ENCODE results near the gene NME7.
"Not testable (repeated sequence)": the region's sequence is repeated elsewhere in the genome, so short reads cannot be mapped to it uniquely, and the experiment has no call there.

The NME7 gene

DNA sequence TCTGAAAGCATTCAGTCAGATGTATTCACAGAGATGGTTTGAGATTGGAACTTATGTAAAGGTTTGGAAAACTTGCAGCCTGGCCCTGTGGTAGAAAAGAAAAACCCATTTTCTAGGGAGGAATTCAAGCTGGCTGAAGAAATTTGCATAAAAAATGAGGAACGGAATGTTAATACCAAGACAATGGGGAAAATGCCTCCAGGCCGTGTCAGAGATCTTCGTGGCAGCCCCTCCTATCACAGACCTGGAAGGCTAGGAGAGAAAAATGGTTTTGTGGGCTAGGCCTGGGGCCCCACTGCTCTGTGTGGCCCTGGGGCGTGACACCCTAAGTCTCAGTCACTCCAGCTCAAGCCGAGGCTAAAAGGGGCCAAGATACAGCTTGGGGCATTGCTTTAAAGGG is 26.7 kb downstream of the NME7 start:
- no peak for DNase-seq (ENCODE audit: low spot score)

DNA sequence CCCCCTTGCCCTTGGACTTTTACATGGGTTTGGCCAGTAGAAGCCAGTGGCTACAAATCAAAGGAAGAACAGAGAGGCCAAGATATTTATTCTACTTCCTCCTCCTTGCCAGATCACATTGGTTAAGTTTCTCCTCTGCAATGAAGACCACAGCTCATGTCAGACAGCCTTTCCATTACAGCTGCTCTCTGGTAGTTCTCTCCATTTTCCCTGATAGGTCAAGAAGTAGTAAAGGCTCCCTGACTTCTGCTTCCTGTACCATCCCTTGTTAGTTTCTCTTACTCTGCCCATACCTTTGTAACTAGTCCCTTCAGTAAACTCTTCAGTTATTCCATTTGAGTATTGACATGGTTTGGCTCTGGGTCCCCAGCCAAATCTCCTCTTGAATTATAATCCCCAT is 27.8 kb downstream of the NME7 start:
- no peak for DNase-seq (ENCODE audit: low spot score)

DNA sequence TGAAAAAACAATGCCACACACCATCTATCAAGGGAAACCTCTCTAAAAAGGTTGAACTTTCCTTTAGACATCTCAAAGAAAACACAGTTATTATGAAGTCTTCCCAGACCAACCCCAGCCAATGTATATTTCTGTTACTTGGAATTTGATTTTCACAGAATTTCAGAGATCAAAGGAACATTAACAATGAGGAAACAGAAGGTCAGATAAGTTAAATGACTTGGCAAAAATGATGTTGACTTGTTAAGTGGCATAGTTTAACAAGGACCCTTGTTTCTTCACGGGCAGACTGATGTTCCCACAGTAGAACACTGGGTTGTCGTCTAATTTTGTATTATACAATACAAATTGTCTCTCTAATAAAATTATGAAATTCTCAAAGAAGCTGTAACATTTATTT is 29.0 kb downstream of the NME7 start:
- DNase-seq (ENCODE audit: low spot score): no peak

DNA sequence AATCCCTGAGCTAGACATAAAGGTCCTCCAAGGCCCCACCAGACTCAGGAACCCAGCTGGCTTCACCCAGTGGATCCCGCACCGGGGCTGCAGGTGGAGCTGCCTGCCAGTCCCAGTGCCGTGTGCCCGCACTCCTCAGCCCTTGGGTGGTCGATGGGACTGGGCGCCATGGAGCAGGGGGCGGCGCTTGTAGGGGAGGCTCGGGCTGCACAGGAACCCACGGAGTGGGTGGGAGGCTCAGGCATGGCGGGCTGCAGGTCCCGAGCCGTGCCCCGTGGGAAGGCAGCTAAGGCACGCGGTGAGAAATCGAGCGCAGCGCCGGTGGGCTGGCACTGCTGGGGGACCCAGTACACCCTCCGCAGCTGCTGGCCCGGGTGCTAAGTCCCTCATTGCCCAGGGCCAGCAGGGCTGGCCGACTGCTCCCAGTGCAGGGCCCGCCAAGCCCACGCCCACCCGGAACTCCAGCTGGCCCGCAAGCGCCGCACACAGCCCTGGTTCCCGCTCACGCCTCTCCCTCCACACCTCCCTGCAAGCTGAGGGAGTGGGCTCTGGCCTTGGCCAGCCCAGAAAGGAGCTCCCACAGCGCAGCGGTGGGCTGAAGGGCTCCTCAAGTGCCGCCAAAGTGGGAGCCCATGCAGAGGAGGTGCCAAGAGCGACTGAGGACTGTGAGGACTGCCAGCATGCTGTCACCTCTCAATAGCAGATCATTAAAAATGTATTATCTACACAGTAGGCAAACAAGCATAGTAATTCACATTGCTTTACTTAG is 30.5 kb downstream of the NME7 start:
- not testable (repeated sequence) for DNase-seq (ENCODE audit: low spot score)

DNA sequence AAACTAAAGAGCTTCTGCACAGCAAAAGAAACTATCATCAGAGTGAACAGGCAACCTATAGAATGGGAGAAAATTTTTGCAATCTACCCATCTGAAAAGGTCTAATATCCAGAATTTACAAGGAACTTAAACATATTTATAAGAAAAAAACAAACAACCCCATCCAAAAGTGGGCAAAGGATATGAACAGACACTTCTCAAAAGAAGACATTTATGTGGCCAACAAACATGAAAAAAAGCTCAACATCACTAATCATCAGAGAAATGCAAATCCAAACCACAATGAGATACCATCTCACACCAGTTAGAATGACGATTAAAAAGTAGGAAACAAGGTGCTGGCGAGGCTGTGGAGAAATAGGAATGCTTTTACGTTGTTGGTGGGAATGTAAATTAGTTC is 32.9 kb downstream of the NME7 start:
- not testable (repeated sequence) for DNase-seq (ENCODE audit: low spot score)

DNA sequence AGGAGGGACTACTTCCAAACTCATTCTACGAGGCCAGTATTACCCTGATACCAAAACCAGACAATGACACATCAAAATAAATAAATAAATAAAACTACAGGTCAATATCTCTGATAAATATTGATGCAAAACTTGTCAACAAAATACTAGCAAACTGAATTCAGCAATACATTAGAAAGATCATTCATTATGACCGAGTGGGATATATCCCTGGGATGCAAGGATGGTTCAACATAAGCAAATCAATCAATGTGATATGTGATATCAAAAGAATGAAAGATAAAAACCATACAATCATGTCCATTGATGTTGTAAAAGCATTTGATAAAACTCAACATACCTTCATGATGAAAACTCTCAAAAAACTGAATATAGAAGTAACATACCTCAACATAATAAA is 36.7 kb downstream of the NME7 start:
- DNase-seq (ENCODE audit: low spot score): no peak

DNA sequence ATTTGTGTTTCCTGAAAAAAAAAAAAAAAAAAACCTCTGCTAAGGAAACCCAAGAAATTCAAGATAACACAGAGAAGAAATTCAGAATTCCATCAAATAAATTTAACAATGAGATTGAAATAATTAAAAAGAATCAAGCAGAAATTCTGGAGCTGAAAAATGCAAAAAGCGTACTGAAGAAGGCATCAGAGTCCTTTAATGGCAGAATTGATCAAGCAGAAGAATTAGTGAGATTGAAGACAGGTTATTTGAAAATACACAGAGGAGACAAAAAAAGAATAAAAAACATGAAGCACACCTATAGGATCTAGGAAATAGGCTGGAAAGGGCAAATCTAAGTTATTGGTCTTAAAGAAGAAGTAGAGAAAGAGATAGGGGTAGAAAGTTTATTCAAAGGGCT is 38.2 kb downstream of the NME7 start:
- DNase-seq (ENCODE audit: low spot score): no peak

DNA sequence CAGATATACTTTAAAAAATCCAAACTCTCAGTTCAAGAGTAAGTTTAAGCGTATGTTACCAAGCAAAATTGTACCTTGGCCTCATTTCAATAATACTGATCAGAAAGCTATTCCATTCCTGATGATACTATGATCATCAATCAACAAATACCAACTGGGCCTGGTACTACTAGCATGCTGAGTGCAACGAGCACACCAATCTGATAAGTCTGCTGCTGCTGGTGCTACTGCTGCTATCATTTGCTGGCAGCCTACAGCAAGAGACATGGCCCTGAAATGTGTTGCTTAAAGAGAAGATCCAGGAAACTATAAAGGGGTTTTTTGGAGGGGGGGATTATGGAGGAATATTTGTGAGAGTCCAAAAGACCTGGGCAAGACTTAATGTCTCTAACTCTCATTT is 39.7 kb downstream of the NME7 start:
- DNase-seq (ENCODE audit: low spot score): no peak

DNA sequence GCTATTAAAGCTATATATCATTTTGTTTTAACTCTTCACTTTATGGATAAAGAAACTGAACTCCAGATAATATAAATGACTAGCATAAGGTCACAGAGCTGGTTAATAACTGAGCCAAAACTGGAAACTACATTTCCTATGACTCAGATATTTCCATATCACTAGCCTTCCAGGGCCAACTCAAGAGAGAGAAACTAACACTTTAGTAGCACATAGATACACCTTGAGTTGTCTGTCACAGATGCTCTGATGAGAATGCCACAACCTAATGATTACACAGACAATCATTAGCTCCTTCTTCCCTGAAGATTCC is 40.7 kb downstream of the NME7 start:
- no peak for DNase-seq (ENCODE audit: low spot score)

DNA sequence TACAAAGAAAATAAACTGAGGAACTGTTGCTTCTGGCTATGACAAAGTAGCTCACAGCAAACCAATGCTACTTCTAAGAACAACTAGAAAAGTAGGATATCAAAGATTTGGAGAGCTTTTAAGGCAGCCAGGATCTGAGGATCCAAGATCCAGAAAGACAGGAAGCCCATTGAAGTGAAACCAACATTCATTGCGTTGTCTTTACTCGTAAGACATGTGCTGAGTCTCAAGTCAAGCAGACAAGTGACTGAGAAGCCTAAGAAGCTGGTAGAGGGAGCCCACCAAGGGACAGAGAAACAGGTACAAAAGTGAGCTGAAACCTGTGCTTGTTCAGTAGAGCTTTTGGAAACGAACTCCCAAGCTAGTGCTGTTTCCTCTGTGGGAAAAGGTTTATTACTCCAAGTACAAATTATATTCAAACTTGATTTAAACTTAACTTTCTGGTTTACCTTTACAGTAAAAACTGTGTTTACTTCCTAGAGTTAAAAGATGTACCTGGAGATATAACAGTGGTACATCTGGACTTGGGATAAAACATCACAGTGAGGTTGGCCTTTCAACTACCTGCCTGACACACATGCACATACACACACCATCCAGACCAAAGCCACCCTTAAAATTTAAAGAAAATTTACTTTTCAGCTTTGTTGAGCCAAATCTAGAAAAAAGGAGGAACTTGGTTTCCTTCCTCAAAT is 41.2 kb downstream of the NME7 start:
- DNase-seq (ENCODE audit: low spot score): no peak

DNA sequence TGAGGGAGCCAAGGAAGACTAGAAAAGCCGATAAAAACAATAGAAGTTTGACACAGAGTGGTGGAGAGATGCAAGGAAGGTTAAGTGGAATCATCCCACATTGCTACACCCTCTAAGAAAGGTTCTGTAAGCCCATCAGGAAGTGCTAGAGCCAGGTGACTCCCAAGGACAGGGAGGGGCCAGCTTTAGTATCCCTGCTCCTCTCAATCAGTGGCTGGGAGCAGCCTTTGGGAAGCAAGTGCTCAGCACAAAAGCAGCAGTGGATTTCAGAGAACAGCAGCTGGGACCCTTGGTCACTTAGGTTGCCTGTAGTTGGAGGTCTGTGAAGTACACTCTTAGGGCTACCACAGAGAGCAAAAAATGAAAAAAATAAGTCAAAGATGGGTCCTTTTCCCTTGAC is 42.5 kb downstream of the NME7 start:
- DNase-seq (ENCODE audit: low spot score): no peak

DNA sequence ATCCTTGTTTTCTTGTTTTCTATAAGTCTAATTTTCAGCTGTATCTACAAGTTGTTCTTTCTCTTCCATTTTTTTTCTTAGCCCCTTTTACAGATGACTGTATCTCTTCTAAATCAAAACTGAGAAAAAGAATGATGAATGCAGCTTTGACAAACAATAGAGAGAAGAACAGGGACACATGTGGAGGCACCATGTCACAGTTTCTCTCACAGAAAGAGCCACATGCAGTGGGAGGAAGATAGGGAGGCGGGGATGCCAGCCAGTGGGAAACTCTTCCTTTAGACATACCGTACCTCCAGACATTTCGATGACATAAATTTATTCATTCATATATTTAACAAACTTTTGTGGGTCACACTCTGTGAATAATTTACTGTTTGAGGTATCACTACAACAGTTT is 45.5 kb downstream of the NME7 start:
- no peak for DNase-seq (ENCODE audit: low spot score)

DNA sequence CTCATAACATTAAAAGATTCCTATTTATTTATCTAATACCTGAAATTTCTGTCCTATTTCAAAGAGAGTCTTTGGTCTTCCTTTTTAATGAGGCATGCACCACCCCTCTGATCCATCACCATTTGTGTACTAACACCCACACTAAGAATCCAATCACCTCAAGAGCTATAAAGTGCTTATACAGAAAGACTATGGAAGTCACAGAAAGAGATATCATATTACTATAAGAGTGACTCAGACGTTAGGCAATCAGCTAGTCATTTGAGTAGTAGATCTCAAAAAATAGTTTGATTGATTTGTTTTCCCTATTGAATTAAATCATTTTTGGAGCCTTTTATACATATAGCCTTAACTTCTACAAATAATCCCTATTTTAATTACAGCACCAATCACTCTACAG is 46.1 kb downstream of the NME7 start:
- no peak for DNase-seq (ENCODE audit: low spot score)

DNA sequence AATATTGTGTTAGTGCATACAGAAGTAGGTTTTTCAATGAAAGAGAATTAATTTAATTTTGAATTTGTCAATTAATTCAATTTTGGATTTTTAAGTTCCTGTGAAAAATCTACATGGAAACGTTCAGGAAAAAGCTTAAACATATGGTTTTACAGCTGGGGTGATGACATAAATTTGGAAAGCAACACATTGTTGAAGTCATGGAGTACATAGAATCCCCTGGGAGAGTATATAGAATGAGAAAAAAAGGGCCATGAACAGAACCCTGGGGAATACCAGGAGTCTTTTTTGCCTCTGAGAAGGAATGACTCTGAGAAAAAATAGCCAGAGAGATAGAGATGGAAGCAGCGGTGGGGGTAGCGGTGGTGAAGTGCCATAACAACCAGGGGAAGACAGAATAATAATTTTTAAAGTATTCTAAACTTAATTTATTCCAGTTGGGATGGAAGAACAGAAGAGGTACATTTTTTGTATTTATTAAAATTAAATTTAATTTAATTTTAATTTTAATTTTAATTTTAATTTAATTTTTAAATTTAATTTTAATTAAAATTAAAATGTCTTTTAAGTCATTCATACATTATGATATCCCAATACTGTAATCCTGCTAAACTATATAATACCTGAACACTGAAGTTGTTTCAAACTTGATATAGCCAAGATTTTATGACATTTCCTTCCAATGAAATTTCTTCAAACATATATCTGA is 48.9 kb downstream of the NME7 start:
- no peak for DNase-seq (ENCODE audit: low spot score)

DNA sequence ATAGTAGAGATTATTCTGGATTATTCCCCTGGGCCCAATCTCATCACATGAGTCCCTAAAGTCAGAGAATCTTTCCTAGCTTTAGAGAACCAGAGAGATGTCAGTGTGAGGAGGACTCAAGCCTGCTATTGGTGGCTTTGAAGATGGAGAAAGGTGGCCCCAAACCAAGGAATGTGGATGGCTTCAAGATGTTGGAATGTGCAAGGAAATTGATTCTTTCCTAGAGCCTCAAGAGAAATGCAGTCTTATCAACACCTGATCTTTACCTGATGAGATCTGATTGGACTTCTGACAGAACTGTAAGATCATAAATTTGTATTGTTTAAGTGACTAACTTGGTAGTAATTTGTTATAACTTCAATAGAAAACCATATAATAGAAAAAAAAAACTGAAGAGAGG is 51.0 kb downstream of the NME7 start:
- DNase-seq (ENCODE audit: low spot score): no peak

DNA sequence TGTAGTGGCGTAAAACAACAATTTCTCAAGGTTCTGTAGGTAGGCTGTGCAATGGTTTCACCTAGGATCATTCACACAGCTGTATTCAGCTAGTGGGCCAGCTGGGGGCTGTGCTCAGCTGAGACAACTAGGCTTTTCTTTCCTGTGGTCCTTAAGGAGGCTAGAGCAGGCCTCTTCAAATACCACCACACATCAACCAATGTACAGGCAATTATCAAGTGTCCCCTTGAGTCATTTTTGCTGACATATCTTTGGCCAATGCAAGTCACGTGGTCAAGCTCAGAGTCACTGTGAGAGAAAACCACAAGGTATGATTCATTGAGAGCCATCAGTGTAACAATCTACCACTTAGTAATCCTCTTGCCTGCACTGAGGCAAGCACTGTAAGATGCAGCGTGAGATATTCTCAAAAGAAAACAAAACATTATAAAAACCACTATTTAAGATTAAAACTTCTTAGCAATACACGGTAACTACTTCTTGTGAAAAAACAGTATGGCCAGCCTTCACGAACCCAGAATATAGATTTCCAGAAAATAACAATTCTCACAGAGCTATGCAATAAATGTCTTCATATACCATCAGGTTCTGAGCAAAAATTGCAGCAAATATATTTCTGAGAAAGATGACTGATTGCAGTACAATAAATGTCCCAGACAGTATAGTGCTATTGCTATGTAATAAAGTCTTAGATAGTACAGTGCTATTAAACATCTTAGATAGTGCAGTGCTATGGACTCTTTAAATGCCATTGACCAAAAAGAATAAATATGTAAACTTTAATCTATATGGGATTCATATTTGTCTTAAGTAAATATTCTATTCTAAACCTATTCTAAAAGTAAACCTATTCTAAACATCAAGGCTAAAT is 55.3 kb downstream of the NME7 start:
- peak; percentile 64 for DNase-seq (ENCODE audit: low spot score)

DNA sequence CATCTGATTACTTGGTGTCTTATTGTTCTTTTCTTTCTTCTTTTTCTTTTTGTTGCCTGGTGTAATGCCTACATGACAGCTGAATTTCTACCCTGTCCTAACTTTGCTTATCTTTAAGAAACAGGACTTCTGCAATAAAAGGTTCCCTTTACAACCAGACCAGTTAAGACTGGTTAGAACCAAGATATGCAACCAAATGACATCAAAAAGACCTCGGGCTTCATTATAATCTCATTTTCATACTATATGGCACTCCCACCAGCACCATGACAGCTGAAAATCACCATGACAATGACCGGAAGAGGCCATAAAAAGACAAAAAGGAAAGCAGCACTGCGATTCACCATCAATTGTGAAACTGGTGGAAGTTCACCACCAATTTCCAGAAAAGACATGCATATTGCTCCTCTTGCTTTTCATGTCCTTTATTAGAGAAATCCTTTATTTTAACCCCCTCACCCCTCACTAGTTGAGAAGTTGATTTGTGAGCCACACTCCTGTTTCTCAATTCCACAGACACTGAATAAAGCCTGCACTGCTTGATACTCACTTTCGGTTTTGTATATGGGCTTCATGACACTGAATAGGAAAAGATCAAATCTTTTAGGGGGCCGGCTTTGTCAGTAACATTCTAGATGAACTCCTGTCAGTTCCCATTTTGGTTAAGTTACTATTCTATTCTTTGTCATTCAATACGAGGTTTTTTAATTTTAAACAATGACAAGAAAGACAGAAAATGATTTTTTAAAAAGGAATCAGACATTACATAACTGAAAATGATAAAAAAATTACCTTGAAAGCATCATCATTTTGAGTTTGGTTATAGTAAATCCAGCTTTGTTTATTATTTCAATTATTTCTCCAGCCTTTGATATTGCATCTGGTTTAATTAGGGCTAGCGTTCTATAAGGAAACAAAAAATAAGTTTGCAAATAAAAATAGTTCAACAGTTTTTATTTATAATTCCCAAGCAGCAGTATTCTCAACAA is 58.1 kb downstream of the NME7 start:
- DNase-seq (ENCODE audit: low spot score): no peak

DNA sequence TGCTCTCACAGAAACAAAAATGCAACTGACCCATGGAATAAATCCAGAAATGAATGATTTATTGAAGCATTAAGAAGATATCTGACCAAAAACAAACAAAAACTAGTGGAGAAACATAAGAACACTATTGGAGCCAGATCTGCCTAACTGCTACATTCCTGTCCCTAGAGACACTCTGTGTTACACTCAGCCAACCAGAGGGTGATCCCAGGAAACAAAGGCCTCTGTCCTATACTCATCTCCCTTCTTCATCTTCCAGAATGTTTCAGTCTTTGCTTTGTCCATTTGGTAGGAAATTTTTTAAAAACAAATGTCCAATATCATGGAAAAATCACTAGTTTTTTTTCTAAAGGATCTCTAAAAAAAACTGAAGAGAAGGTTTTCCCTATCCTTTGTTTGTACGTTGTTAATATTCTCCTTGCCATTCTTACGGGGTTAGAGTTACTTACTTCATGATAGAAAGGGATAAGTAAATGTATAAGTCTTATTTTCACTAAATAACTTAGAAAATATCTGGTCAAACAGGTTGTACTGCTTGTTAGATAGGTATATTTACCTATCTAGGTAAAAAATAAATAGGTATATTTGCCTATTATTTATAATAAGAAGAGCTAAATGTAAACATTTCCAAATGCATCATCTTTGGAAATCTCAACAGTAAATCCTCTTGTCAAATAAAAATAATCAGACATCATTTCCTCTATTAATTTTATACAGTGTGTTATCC is 59.1 kb downstream of the NME7 start:
- DNase-seq (ENCODE audit: low spot score): no peak

DNA sequence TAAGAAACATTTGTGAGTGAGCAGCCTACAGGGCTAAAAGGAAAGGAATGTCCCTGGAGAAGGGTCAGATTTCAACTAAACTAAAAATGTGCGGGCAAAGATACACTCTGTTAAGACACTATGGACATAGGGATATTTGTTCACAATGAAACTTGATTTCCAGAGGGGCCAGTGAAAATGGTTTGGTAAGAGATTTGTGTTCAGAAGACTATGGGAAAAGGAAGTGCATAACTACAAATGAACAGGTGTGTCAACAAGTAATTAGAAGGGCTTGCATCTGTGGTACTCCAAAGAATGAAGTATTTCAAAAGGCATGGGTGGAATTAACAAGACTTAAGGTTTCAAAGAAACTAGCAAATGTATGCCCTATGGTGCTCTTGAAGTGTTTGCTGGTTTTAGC is 60.4 kb downstream of the NME7 start:
- DNase-seq (ENCODE audit: low spot score): no peak

DNA sequence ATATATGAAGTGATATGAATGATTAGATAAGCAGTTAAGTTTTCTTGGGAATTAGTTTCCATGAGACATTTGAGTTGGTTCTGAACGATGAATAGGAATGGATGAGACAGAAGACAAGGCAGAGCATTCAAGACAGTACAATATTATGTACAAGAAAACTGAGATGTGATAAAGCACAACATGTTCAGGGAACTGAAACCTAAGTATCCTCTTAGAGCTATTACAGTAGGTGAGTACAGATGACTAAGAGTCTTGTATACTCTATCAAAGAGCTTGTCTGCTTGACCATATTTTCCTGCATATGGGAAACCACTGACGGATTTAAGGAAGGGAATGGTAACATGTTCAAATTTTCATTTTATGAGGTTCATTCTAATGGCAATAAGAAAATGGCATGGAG is 61.6 kb downstream of the NME7 start:
- no peak for DNase-seq (ENCODE audit: low spot score)

DNA sequence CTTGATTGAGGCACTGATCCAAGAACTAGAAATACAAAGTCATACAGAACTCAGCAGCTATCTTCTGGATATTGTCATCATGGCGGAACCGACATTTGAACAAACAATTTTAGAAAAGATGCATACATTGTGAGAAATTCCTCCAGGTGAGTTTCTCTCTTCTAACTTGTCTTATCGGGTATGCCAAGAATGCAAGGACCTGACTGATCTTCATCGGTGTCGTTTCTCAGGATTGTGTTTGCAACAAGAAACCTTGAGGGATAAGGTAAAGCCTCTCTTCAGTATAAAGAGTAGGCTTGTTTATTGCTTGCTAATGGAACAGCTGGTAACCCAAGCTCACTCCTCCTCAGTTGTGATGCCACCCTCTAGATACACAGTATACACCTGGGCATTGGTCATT is 62.2 kb downstream of the NME7 start:
- no peak for DNase-seq (ENCODE audit: low spot score)
